ENCODE data around the gene IQCE. TPM values are rescaled to one million over a fixed set of nuclear protein-coding genes. Genes with fewer than 3 reads are reported as not detected.

IQCE gene
- total and polyA plus RNA-seq, 8 donors: 14.7 to 25.1 (median 19.1) TPM

- intact Hi-C loops (cut with DNase I): no loop called here
- H3K9me3 ChIP-seq: no peaks in the 10 kb centered on the region
- DNase-seq: no peak
- peaks cover 0 to 68% of the 10 kb centered on the region in 2 donors for H3K36me3 ChIP-seq
- no peak overlapping the region for H3K27ac ChIP-seq
- ATAC-seq: no peak
- no peak for TF ChIP-seq CTCF (IDR thresholded peaks at IDR 0.05)
- peaks cover 0 to 5% of the 10 kb centered on the region in 2 donors for H3K27me3 ChIP-seq
- H3K4me1 ChIP-seq: peaks cover 4 to 19% of the 10 kb centered on the region in 2 donors
- H3K4me3 ChIP-seq: no peak overlapping the region
Observed at GRCh38 chr7:2660359-2661095, 101.7 kb downstream of the IQCE start.

GRCh38 chr7:2661096-2661449, 102.3 kb downstream of the IQCE start:
- TF ChIP-seq CTCF (IDR thresholded peaks at IDR 0.05): no peak
- intact Hi-C loops (cut with DNase I): no loop called here

GRCh38 chr7:2661602-2662272, 103.0 kb downstream of the IQCE start:
- TF ChIP-seq CTCF (IDR thresholded peaks at IDR 0.05): no peak
- Histone ChIP-seq H3K36me3 (peaks cover 0 to 56% of the 10 kb centered on the region in 2 donors), H3K4me1 (peaks cover 4 to 19% of the 10 kb centered on the region in 2 donors), H3K9me3 (no peaks in the 10 kb centered on the region), H3K4me3 (no peak overlapping the region), H3K27me3 (peaks cover 0 to 12% of the 10 kb centered on the region in 2 donors), H3K27ac (no peak overlapping the region)
- peak in 1 of 4 donors; percentile 77 for DNase-seq
- intact Hi-C loops (cut with DNase I): no loop called here
- ATAC-seq: no peak

More at GRCh38 chr7:2661096-2661449, 102.3 kb downstream of the IQCE start:
- peaks cover 4 to 19% of the 10 kb centered on the region in 2 donors for H3K4me1 ChIP-seq
- H3K36me3 ChIP-seq: peaks cover 0 to 63% of the 10 kb centered on the region in 2 donors
- no peaks in the 10 kb centered on the region for H3K9me3 ChIP-seq
- DNase-seq: no peak
- no peak for ATAC-seq
- no peak overlapping the region for H3K27ac ChIP-seq
- H3K27me3 ChIP-seq: peaks cover 0 to 10% of the 10 kb centered on the region in 2 donors
- H3K4me3 ChIP-seq: no peak overlapping the region

DNA sequence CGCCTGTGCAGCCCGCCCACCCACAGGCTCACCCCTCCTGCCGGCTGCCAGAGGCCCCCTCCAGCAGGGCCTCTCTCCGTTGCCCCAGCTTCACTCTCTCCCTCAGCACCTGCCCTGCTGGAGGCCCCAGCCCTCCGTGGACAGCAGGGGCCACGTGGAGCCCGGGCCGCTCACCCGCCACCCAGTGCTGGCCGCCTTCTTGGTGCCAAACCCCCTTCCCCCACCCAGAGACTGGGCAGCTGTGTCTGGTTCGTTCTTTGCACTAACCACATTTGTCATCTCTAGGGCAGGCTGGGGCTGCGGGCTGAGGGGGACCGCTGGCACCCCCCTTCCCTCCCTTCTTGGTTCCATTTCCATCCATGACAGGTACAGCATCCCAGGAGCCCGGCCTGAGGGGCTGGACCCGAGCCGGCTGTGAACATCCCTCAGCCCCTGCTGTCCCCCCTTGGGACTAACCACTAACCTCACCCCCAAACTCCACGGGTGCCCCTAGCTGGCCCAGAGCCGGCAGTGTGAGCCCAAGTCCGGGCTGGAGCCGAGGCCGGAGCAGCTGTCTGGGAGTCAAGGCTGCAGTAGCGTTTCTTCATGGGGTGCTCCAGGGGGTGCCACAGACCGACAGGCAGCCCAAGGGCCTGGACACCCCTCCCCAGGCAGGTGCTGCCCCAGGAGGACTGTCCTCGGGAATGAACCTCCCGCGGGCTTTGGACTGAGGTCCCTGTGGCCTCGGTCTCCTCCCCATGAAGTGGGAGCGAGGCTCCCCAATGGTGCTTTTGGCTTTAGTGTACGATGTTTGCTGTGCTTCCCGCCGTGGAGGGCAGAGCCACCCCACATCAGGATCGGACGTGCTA, 103.7 kb downstream of the IQCE start:
- no peak for ATAC-seq
- DNase-seq: no peak

More for the DNA sequence above, 103.7 kb downstream of the IQCE start:
- peaks cover 0 to 52% of the 10 kb centered on the region in 2 donors for H3K36me3 ChIP-seq
- peaks cover 0 to 19% of the 10 kb centered on the region in 2 donors for H3K27me3 ChIP-seq
- H3K27ac ChIP-seq: no peak overlapping the region
- H3K9me3 ChIP-seq: no peaks in the 10 kb centered on the region
- intact Hi-C loops (cut with DNase I): no loop called here
- peaks cover 4 to 19% of the 10 kb centered on the region in 2 donors for H3K4me1 ChIP-seq
- no peak overlapping the region for H3K4me3 ChIP-seq
- no peak for TF ChIP-seq CTCF (IDR thresholded peaks at IDR 0.05)

Measured in left lung (tissue), 10 donors.